H9 (cell line): ENCODE results near the gene DPP6. TPM values are rescaled to one million over a fixed set of nuclear protein-coding genes. Genes with fewer than 3 reads are reported as not detected.

Experiments
- DNase-seq: peaks from one replicate; pipeline ENCODE4 v3.0.0-alpha.2; 2017
- H2AFZ ChIP-seq: one replicate; pipeline ENCODE4 v1.6.1; 2013; ENCODE audit warnings: mild to moderate bottlenecking, low read length, control low read depth, moderate library complexity
- H2AK5ac ChIP-seq: 2 replicates; pipeline ENCODE4 v1.6.1; 2013; ENCODE audit warnings: low read length, control low read depth, mixed read lengths; ENCODE audit not compliant: insufficient read length
- H2BK120ac ChIP-seq: one replicate; pipeline ENCODE4 v1.6.1; 2013; ENCODE audit warnings: low read depth, mild to moderate bottlenecking, low read length, control low read depth, inconsistent platforms; ENCODE audit not compliant: poor library complexity, severe bottlenecking
- H2BK12ac ChIP-seq: 2 replicates; pipeline ENCODE4 v1.6.1; 2013; ENCODE audit warnings: low read length, control low read depth, mixed read lengths, low read depth; ENCODE audit not compliant: insufficient read length
- H2BK15ac ChIP-seq: 2 replicates; pipeline ENCODE4 v1.6.1; 2013; ENCODE audit warnings: low read depth, low read length, control low read depth
- H2BK20ac ChIP-seq: one replicate; pipeline ENCODE4 v1.6.1; 2013; ENCODE audit warnings: low read depth, mild to moderate bottlenecking, low read length, control low read depth, inconsistent platforms; ENCODE audit not compliant: poor library complexity, severe bottlenecking
- H2BK5ac ChIP-seq: 2 replicates; pipeline ENCODE4 v1.6.1; 2013; ENCODE audit warnings: low read length, control low read depth, mixed read lengths; ENCODE audit not compliant: insufficient read length
- H3K14ac ChIP-seq: 2 replicates; pipeline ENCODE4 v1.6.1; 2013; ENCODE audit warnings: low read length, control low read depth; ENCODE audit not compliant: insufficient read depth
- H3K18ac ChIP-seq: 2 replicates; pipeline ENCODE4 v1.6.1; 2013; ENCODE audit warnings: low read depth, mild to moderate bottlenecking, mixed read lengths, low read length, control low read depth; ENCODE audit not compliant: insufficient read length
- H3K23ac ChIP-seq: 2 replicates; pipeline ENCODE4 v1.6.1; 2013; ENCODE audit warnings: low read length, control low read depth, mixed read lengths, low read depth; ENCODE audit not compliant: insufficient read length
- H3K23me2 ChIP-seq: 2 replicates; pipeline ENCODE4 v1.6.1; 2013; ENCODE audit warnings: low read depth, mild to moderate bottlenecking, mixed read lengths, low read length, control low read depth; ENCODE audit not compliant: insufficient read length, poor library complexity, severe bottlenecking
- H3K27ac ChIP-seq: 2 replicates; pipeline ENCODE4 v1.5.1; 2013; ENCODE audit warnings: low read length, control low read depth, mixed read lengths, low read depth; ENCODE audit not compliant: insufficient read length
- H3K27me3 ChIP-seq: 2 replicates; pipeline ENCODE4 v1.6.1; 2013; ENCODE audit warnings: low read length, control low read depth, inconsistent platforms; ENCODE audit not compliant: insufficient read depth
- H3K4ac ChIP-seq: 2 replicates; pipeline ENCODE4 v1.6.1; 2013; ENCODE audit warnings: low read depth, mild to moderate bottlenecking, control low read depth, inconsistent platforms, low read length, moderate library complexity
- H3K4me1 ChIP-seq: 2 replicates; pipeline ENCODE4 v1.6.1; 2013; ENCODE audit warnings: low read length, control low read depth, inconsistent platforms; ENCODE audit not compliant: insufficient read depth
- H3K4me2 ChIP-seq: 2 replicates; pipeline ENCODE4 v1.6.1; 2013; ENCODE audit warnings: low read length, control low read depth, mixed read lengths; ENCODE audit not compliant: insufficient read length, insufficient read depth
- H3K56ac ChIP-seq: 2 replicates; pipeline ENCODE4 v1.6.1; 2013; ENCODE audit warnings: low read depth, mild to moderate bottlenecking, mixed read lengths, low read length, control low read depth; ENCODE audit not compliant: insufficient read length
- H3K79me1 ChIP-seq: 2 replicates; pipeline ENCODE4 v1.6.1; 2013; ENCODE audit warnings: low read depth, mild to moderate bottlenecking, moderate library complexity, low read length, control low read depth, inconsistent platforms; ENCODE audit not compliant: insufficient read depth, poor library complexity, severe bottlenecking
- H3K79me2 ChIP-seq: 2 replicates; pipeline ENCODE4 v1.6.1; 2013; ENCODE audit warnings: low read length, control low read depth, inconsistent platforms; ENCODE audit not compliant: insufficient read depth
- H3K9ac ChIP-seq: 2 replicates; pipeline ENCODE4 v1.6.1; 2013; ENCODE audit warnings: low read length, control low read depth, mixed read lengths; ENCODE audit not compliant: insufficient read length; ENCODE audit errors: extremely low read depth
- H3K9me3 ChIP-seq: one replicate; pipeline ENCODE4 v1.6.1; 2013; ENCODE audit warnings: low read depth, low read length, inconsistent platforms; ENCODE audit not compliant: control insufficient read depth
- H3T11ph ChIP-seq: one replicate; pipeline ENCODE4 v1.6.1; 2013; ENCODE audit warnings: mild to moderate bottlenecking, low read length, control low read depth, inconsistent platforms
- H4K20me1 ChIP-seq: one replicate; pipeline ENCODE4 v1.6.1; 2013; ENCODE audit not compliant: control insufficient read depth, insufficient read length, insufficient read depth
- H4K5ac ChIP-seq: 2 replicates; pipeline ENCODE4 v1.6.1; 2013; ENCODE audit warnings: low read depth, mild to moderate bottlenecking, mixed read lengths, low read length, control low read depth; ENCODE audit not compliant: insufficient read length
- H4K8ac ChIP-seq: replicated peaks from 2 replicates; pipeline ENCODE4 v1.6.1; 2013; ENCODE audit warnings: low read length, control low read depth, mixed read lengths, low read depth; ENCODE audit not compliant: insufficient read length
- H4K91ac ChIP-seq: 2 replicates; pipeline ENCODE4 v1.6.1; 2013; ENCODE audit warnings: low read depth, mild to moderate bottlenecking, moderate library complexity, mixed read lengths, low read length, control low read depth; ENCODE audit not compliant: insufficient read length
- H3K27ac Mint-ChIP-seq, 3 experiments: 2 replicates in 2 of 3; 3 replicates in 1 of 3; pipeline ENCODE4 v1.8.0; 2020 to 2021; ENCODE audit warnings: mixed read lengths in 3 of 3, mild to moderate bottlenecking in 1 of 3, moderate library complexity in 1 of 3
- H3K27me3 Mint-ChIP-seq: 2 replicates; pipeline ENCODE4 v1.8.0; 2021; ENCODE audit warnings: low read depth, mild to moderate bottlenecking, moderate library complexity, mixed read lengths
- H3K36me3 Mint-ChIP-seq, 3 experiments: 2 replicates in 2 of 3; 3 replicates in 1 of 3; pipeline ENCODE4 v1.8.0; 2020 to 2021; ENCODE audit warnings: low read depth in 3 of 3, mixed read lengths in 3 of 3; ENCODE audit not compliant: insufficient read depth in 1 of 3
- H3K4me1 Mint-ChIP-seq, 2 experiments: 2 replicates each; pipeline ENCODE4 v1.8.0; 2020; ENCODE audit warnings: mixed read lengths in 2 of 2
- H3K4me3 Mint-ChIP-seq, 2 experiments: 2 replicates in 1 of 2; 3 replicates in 1 of 2; pipeline ENCODE4 v1.8.0; 2020 to 2021; ENCODE audit warnings: mild to moderate bottlenecking in 2 of 2, mixed read lengths in 2 of 2, moderate library complexity in 1 of 2
- H3K9me3 Mint-ChIP-seq, 2 experiments: 2 replicates in 1 of 2; 3 replicates in 1 of 2; pipeline ENCODE4 v1.8.0; 2020; ENCODE audit warnings: mild to moderate bottlenecking in 2 of 2, mixed read lengths in 2 of 2, moderate library complexity in 1 of 2
- CTCF ChIP-seq: fragments of 200-600 bp; sonication (generic); conservative IDR thresholded peaks from 3 replicates; pipeline ENCODE4 v1.8.0; 2021; ENCODE audit warnings: antibody characterized with exemption, mild to moderate bottlenecking
- WGBS: extraction: QIAGEN DNeasy Blood & Tissue Kit; methylation state at CpG from one replicate; pipeline ENCODE4 v1.1.7; 2013; ENCODE audit warnings: missing lambda C conversion rate, low lambda C conversion rate, mixed read lengths; ENCODE audit not compliant: insufficient read length; ENCODE audit errors: extremely low coverage; 5-methylcytosine and 5-hydroxymethylcytosine counted together
- total RNA-seq: library from RNA; stranded (reverse); gene quantifications from 2 replicates; pipeline ENCODE4 v1.2.1, GENCODE V29; 2021

The DPP6 gene
- total RNA-seq, 1 experiment from 2014 or later: 4.5 TPM

- H3T11ph ChIP-seq: no peak overlapping the region
- no peak overlapping the region for H2BK15ac ChIP-seq
- no peak overlapping the region for H3K9ac ChIP-seq
- H3K4ac ChIP-seq: no peak overlapping the region
- no peaks in the 10 kb centered on the region for H3K23me2 ChIP-seq
- no peak overlapping the region for H4K91ac ChIP-seq
- H3K56ac ChIP-seq: no peak overlapping the region
- 0 out of 3 replicates have a peak, but pooled peaks have one; percentile 17 for TF ChIP-seq CTCF
- no peaks in the 10 kb centered on the region for H3K9me3 ChIP-seq
- Mint-ChIP-seq H3K36me3 (no peaks in the 10 kb centered on the region; a peak in 1 of 7 replicates), H3K4me3 (no peak overlapping the region), H3K4me1 (peaks cover 18 to 20% of the 10 kb centered on the region in 2 experiments), H3K27me3 (no peaks in the 10 kb centered on the region; the same call in 1 of the 2 replicates), H3K27ac (no peak overlapping the region), H3K9me3 (no peaks in the 10 kb centered on the region; a peak in 1 of 5 replicates)
- no peaks in the 10 kb centered on the region for H3K79me1 ChIP-seq
- H4K5ac ChIP-seq: no peak overlapping the region
- no peak overlapping the region for H2BK120ac ChIP-seq
- no CpG with 5 or more reads among the region's 6 CpGs for WGBS
- H2BK12ac ChIP-seq: no peak overlapping the region
- H2BK20ac ChIP-seq: no peak overlapping the region
- no peak for DNase-seq
- no peak overlapping the region for H2AFZ ChIP-seq
- no peaks in the 10 kb centered on the region for H4K20me1 ChIP-seq
- H3K79me2 ChIP-seq: no peaks in the 10 kb centered on the region
- H3K14ac ChIP-seq: no peak overlapping the region
- H2AK5ac ChIP-seq: no peak overlapping the region
- H2BK5ac ChIP-seq: no peak overlapping the region
- no peak overlapping the region for H3K4me2 ChIP-seq
- H3K4me1 ChIP-seq: no peaks in the 10 kb centered on the region; the same call in 1 of the 2 replicates
- H3K27me3 ChIP-seq: no peaks in the 10 kb centered on the region
- H3K27ac ChIP-seq: no peak overlapping the region
- no peak overlapping the region for H4K8ac ChIP-seq
- H3K18ac ChIP-seq: no peak overlapping the region
- no peak overlapping the region for H3K23ac ChIP-seq
Observed at GRCh38 chr7:154759989-154760388, 707.8 kb downstream of the DPP6 start.
